Adipose tissue (tissue), 3 donors: ENCODE data around the gene KHDC4. TPM values are rescaled to one million over a fixed set of nuclear protein-coding genes. Genes with fewer than 3 reads are reported as not detected.
A peak's percentile ranks its signal among the peaks of the same experiment; 100 is the strongest.

Experiments
- H3K27ac ChIP-seq: one replicate; pipeline ENCODE4 v1.5.1; 2013; ENCODE audit warnings: low read depth, low read length
- WGBS, 3 donors: extraction: QIAGEN DNeasy Blood & Tissue Kit; methylation state at CpG; one replicate each; pipeline ENCODE4 v1.1.7; 2013; 5-methylcytosine and 5-hydroxymethylcytosine counted together
- polyA plus RNA-seq, 3 donors: library from polyadenylated mRNA; stranded (reverse); fragments of 200-250 nt; gene quantifications; one replicate each; pipeline ENCODE4 v1.2.3, GENCODE V29; 2013
- donor health status: healthy with polysubstance abuse.
- donor health status: Bipolar disorder and iron deficiency.
- donor health status: healthy.

Gene KHDC4
- polyA plus RNA-seq, 3 donors: 14.9 to 16.6 (median 15.2) TPM

DNA sequence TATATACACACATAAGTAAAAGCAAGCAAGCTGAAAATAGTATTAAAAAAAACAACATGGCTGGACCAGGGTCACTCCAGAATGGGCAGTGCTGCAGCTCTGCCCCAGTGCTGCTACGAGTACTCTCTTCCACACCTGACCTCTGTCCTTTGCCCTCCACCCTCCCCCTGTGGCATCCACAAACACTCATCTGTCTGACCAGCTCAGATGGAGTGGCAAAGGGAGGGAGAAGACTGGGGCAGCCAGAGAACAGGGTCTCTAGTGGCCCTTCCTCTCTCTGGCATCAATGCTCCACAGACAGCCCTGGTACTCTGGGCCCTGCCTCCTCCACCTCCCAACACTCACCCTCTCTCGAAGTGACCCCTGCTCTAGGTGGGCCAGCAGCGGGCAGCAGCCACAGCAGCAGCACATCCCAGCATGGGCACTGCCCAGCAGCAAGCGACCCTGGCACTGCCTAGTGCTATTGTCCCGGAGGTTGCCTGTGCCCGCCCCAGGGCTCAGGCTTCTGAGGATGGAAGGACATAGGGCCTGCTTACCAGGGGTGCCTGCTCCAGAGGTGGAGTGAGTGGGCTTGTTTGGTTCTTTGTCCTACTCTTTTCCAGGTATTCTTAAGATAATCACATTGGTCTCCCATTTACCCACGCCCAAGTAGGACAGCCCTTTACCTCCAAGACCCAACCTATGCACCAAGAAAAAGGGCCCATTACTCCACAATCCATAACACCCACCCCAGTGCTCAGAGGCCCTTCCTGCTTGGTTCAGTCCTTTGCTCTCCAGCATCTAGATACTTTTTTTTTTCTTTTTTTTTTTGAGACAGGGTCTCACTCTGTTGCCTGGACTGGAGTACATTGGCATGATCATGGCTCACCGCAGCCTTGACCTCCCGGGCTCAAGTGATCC, 37.9 kb upstream of the KHDC4 start:
- H3K27ac ChIP-seq: no peak overlapping the region
- 72 to 92% (median 75%) methylated on average over 9 of the region's 9 CpGs for WGBS, 3 donors

DNA sequence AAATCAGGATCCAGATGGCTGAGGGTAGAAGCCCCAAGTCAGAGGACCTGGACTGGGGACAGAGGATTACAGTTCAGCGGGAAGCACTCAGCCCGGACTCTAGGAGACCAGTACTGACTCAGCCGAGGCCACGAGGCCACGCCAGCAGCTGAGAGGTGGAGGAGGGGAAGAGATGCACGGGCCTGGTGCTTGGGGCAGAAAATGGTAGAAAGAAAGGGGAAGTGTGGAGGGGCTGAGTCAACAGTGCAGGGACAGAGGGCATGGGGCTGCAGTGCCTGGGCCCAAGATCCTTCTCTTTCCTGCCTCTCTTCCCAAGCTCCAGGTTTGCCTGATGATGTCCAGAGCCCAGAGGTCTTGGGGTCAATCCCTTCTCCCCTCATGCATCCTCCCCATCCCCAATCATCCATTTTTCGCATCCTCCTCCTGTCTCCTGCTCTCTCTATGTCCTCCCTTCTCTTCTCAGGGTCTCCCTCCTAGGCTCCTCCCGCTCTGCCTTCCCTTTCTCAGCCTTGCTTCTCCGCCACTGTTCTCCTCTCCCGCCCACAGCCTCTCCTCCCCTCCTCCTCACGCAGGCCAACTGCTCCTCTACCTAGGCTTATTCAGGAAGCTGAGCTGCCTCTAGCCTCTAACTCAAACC, 36.4 kb upstream of the KHDC4 start:
- H3K27ac ChIP-seq: no peak overlapping the region
- WGBS, 3 donors: 12 to 57% (median 24%) methylated on average over 11 of the region's 11 CpGs

DNA sequence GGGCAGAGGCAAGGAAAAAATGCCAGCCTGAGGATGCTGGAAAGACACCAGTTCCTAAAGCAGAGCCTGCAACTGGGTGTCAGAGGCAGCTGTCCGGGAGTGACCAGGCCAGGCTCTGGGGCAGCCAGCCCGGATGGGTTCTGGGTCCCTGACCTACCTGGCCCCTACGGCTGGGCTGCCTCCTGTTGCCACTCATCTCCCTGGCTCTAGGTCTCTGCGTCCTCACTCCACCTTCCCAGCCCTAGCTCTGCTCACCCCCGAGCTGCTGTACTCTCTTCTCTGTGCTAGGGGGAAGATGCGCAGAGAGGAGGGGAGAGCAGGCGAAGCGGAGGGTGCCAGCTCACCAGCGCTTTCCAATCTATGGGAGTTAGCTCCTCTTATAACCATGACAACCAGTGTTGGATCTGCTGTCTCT, 35.2 kb upstream of the KHDC4 start:
- WGBS, 3 donors: 72 to 90% (median 80%) methylated on average over 8 to 9 of the region's 9 CpGs
- no peak overlapping the region for H3K27ac ChIP-seq

DNA sequence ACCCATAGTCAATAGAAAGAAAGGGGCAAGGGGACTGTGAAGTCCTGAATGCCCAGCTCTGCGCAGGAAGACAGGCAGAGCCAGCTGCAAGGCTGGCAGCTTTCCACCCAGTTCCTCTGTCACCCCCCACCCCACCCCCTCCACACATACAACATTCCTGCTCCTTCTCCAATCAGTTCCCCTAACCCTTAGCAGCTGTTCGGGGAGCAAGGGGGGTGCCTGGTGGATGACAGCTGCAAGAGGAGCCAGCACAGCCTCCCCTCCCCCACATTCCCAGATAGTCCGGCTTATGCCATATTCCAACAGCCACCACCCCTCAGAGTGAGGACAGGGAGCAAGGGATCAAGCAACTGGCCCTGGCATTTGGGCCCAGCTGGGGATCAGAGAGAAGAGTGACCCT, 34.5 kb upstream of the KHDC4 start:
- WGBS, 3 donors: 39 to 47% (median 42%) methylated on average over 3 of the region's 3 CpGs
- peak overlapping the region; percentile 39 for H3K27ac ChIP-seq

DNA sequence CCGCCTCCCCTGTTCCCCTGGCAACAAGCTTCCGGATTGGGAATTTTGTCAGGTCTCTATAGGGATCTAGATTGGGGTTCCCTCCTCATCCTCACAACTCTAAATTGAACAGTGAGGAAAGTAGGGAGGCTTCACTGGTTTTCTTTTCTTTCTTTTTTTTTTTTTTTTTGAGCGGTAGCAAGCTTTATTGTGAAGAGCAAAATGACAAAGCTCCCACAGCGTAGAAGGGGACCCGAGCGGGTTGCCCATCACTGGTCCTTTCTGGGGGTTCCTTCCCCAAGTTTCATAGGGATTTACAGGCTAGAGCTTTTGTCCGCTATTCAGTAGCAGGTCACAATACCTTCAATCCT, 33.8 kb upstream of the KHDC4 start:
- WGBS, 3 donors: 60 to 87% (median 63%) methylated on average over 7 of the region's 7 CpGs
- H3K27ac ChIP-seq: no peak overlapping the region

DNA sequence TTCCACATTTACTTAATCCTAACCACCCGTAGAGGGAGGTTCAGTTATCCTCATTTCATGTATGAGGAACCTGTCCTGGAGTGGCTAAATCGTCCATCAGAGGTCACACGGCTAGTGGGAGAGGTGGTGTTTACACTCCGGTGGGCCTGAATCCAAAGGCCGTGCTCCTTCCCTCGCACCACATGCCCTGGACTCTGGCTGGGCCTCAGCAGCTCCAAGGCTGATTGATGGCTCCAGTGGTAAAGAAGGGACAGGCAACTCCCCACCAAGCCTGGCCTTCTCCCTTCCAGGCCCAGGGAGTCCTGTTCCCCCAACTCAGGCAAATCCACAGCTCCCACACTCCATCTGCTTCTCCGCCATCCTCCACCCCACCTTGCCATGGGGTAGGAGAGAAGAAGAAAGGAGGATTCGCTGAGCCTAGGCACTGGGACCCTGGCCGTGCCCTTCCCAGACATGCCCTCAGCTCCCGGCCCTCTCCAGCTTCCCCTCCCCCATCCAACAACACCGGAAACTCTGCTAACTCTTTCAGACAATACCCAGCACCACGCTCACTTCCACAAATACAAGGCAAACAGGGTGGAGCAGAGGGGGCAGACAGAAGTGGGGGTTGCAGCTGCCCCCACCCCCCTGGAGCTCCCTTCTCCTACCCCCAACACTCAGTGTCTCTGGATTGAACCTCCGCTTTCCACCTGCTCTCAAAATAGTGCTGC, 33.3 kb upstream of the KHDC4 start:
- 23 to 61% (median 23%) methylated on average over 13 of the region's 13 CpGs for WGBS, 3 donors

DNA sequence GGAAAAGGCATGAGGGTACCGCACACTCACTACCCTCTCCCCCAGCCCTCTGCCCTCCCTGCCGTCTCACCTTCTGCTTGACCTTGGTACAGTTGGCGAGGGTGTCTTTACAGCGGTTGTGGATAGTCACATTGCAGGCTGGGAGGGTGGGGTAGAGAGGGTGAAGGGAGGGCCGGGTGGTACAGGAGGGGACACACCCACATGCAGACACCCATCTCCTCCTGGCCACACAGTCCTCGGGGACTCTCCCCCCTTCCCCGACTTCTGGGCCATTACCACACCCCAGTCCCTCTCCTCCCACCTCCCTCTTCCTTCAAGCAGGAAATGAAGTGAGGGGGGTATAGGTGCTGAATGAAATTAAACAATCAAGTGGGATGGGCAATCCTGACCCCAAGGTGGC, 32.5 kb upstream of the KHDC4 start:
- WGBS, 3 donors: 37 to 60% (median 59%) methylated on average over 7 of the region's 7 CpGs

More for the DNA sequence above, 33.3 kb upstream of the KHDC4 start:
- peak overlapping the region; percentile 19 for H3K27ac ChIP-seq

DNA sequence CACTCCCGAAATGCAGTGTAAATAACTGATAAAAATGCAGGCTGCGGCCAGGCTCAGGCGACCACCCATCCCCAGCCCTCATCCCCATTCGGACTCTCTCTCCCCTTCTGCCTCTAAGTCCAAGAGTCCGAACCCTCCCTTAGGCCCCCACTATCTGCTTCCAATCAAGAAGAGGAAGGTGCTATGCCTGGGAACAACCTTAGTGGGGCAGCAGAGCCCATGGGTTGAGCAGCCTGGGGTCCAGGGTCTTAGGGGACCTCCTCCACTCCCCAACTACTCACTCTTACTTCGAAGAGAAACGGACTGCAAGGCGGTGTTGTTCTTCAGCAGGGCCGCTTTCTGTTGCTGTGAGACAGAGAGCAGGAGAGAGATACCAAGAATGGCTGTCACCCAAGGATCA, 31.9 kb upstream of the KHDC4 start:
- H3K27ac ChIP-seq: no peak overlapping the region
- WGBS, 3 donors: 77 to 85% (median 80%) methylated on average over 8 to 9 of the region's 9 CpGs

More for the DNA sequence above, 32.5 kb upstream of the KHDC4 start:
- H3K27ac ChIP-seq: no peak overlapping the region

DNA sequence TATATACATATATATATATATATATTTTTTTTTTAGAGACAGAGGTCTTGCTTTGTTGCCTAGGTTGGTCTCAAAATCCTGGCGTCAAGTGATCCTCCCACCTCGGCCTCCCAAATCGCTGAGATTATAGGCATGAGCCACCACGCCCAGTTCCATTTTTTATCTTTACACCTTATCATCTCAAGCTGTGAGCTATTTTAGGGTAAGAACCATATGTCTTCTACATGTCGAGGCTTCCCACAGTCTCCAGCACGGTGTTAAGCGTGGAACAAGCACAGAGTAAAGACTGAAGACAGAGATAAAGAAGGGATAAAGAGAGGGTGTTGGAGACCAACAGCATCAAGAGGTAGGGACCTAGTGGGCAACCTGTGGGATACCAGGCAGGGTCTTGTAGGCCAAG, 30.0 kb upstream of the KHDC4 start:
- no peak overlapping the region for H3K27ac ChIP-seq
- 83 to 87% (median 84%) methylated on average over 7 of the region's 7 CpGs for WGBS, 3 donors

DNA sequence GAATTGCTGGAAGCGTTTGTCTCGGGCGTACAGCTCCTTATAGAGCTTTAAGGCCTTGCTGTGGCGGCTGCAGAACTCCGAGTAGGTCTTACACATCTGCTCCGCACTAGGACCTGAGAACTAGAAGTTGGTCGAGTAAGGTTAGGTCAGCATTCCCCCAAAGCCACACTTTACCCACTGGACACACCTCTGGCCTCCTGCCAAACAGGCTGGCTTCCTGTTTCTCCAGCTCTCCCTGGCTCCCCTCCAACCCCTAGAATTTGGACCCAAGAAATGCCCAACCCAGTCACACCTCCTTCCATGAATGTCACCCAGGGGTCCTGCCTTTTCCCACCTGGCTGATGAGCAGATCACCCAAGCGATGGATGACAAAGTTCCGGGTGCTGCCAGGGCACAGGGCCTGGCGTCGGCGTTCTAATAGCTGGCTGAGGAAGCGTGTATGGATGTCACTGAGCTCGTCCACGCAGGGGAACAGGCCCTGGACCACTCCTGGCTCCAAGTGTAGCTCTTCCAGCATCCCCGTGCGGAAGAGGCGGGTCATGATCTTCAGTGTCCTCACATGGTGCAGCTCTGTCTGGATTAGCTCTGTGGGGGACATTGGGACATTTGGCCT, 28.5 kb upstream of the KHDC4 start:
- WGBS, 3 donors: 57 to 83% (median 61%) methylated on average over 18 of the region's 18 CpGs

DNA sequence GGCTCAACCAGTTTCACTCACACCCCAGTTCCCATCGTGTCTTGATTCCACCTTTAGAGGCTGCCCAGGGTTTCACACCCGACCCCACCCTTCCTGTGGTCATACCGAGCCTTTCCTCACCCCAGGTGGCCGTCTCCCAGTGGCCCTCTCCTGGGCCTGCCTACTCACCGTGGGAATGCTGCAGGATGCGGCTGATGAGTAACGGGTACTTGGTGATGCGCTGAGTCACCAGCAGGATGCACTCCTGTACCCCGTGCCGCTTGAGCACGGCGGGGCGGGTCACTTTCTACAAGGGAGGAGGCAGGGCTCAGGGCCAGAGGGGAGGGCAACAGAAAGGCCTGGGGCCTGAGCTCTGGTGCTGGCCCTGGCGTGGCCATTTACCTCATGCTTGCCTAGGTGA, 27.7 kb upstream of the KHDC4 start:
- WGBS, 3 donors: 29 to 68% (median 31%) methylated on average over 14 of the region's 14 CpGs

More for the DNA sequence above, 28.5 kb upstream of the KHDC4 start:
- H3K27ac ChIP-seq: no peak overlapping the region

DNA sequence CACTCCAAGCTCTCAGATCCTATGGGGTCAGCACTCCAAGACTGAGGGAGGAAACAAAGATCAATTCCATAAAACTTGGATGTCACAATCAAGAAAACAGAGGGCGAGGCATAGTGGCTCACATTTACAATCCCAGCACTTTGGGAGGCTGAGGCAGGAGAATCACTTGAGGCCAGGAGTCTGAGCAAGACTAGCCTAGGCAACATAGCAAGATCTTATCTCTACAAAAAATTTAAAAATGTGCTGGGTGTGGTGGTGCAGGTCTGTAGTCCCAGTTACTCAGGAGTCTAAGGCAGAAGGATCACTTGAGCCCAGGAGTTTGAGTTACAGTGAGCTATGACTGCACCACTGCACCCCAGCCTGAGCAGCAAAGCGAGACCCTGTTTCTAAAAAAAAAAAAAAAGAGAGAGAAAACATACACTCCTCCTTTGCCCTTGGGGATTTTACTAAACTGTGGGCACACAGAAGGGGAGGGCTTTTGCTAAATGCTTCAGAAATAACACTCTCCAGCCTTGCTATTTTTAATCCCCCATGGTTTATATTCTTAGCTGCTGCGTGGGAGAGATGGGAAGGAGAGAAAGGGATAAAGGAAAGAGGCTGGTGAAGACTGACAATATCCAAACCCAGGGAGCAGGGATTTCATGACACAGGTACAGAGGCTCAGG, 26.0 kb upstream of the KHDC4 start:
- H3K27ac ChIP-seq: no peak overlapping the region
- 75 to 88% (median 87%) methylated on average over 3 of the region's 3 CpGs for WGBS, 3 donors

More for the DNA sequence above, 27.7 kb upstream of the KHDC4 start:
- H3K27ac ChIP-seq: no peak overlapping the region

DNA sequence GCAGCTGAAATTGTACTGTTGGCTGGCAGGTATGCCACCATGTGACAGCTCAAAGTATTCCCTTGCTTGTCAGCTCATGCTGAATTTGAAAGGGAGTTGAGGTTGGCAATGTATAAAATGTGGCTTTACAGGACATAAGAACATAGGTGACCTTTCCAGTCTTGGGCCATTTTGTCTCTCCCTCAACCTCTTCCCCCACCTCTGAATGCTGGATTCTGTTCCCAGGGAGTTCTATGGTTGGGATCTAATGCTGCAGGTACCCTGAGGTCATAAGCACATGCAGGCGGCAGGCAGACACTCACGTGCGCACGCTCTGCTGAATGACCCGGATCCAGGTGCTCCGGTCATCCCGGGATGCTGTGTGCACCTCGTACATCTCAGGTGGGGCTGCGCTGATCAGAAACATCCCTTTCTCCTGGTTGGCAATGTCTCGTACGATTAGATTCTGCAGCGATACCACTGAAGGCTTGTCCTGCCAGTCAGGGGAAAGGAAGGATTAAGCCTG, 23.2 kb upstream of the KHDC4 start:
- no peak overlapping the region for H3K27ac ChIP-seq
- 91 to 93% (median 91%) methylated on average over 12 of the region's 12 CpGs for WGBS, 3 donors

DNA sequence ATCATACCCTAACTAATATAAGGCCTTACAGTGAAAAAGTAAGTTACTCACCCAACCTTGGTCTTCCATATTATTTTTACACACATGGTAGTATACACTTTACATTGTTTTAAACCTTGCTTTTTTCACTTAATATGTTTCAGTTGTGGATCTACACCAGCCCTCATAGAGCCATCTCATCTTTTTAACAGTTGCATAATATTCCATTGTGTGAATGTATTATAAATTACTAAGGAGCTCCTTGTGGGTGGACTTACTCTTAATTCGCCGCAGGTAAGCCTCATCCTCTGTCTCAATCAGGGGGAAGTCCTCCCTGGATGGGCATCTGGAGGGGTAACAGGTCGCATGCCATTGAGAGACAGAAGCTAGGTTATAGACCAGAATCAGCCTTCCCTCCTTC, 20.4 kb upstream of the KHDC4 start:
- H3K27ac ChIP-seq: no peak overlapping the region
- 96 to 100% (median 100%) methylated on average over 3 of the region's 3 CpGs for WGBS, 3 donors

DNA sequence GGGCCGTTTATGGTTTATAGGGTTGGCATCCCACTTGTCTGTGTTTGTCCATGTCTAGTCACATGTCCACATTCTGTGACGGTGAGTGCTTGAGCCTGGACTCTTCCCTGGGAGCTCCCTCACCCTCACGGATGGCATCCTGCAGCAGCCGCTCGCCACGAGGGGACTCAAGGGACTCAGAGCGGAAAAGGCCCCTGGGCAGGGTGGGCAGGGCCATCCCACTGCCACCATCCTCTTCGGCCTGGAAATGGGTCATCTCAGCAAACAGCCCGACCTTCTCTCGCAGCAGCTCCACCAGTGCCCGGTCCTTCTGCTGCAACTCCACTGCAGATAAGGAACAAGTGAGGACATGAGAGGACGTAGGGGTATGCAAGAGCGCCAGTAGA, 18.3 kb upstream of the KHDC4 start:
- H3K27ac ChIP-seq: no peak overlapping the region
- 88 to 91% (median 91%) methylated on average over 13 of the region's 13 CpGs for WGBS, 3 donors

DNA sequence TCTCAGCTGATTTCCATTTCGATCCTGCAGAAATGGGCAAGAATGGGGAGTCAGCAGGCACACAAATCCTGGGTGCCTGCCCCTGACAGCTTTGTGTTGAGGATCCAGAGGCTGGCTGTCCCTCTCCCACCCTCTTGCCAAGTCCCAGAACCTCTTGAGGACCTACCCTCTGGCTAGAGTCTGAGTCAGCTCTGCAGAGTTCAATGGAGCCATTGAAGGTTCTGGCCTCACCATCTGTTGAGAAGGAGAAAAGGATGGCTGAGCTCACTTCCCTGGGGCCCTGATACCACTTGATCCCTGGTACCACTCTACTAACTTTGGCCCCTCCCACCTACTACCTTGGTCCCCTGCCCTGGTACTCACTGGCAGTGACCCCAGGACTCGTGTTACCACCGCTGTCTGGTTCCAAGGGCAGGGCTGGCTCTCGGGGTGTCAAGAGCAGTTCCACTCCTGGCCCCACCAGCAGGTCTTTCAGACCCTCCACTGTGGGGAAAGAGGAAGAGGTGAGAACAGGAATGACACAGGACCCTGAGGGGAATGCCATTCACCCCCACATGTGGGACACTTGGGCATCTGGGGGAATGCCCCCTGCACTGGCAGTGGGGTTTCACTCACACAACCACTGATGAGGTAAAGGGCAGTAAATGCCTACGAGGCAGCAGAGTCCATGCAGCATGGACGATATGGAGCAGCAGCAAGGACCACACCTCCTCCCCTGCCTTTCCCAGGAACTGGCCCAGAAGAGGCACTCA, 17.7 kb upstream of the KHDC4 start:
- 88 to 92% (median 89%) methylated on average over 6 of the region's 6 CpGs for WGBS, 3 donors
- no peak overlapping the region for H3K27ac ChIP-seq

DNA sequence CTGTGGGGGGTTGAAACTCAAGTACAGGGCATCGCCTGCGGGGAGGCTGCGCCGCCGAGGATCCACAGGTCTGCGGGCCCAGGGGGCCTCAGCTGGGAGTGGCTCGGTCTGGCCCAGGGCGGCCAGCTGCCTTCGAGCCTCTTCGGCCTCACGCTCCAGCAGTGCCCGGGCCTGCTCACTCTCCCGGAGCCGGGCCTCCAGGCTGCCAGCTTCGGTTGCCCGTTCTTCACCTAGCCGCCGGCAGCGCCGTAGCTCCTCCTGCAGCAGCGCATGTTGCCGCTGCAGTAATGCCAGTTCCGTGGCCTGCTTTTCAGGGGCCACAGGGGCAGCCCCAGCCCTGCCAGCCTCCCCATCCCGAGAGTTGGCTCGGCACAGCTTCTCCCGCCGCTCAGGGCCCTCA, 16.6 kb upstream of the KHDC4 start:
- no peak overlapping the region for H3K27ac ChIP-seq
- WGBS, 3 donors: 94 to 95% (median 95%) methylated on average over 27 of the region's 27 CpGs
